CD4-positive, alpha-beta T cell treated with Interleukin-15 for 1 hour (primary cell): ENCODE data around the gene GPATCH1.
A peak's percentile ranks its signal among the peaks of the same experiment; 100 is the strongest.

Source experiments
- DNase-seq: peaks from one replicate; pipeline ENCODE4 v3.0.0-alpha.2; 2020

Gene GPATCH1

GRCh38 chr19:33064458-33064791 lies 16.6 kb upstream of the GPATCH1 start:
- DNase-seq = peak; percentile 33

GRCh38 chr19:33064792-33065550 lies 16.0 kb upstream of the GPATCH1 start, which contains the start of gene RHPN2:
Gene RHPN2 (minus strand): TSS chr19:33064888. CDS start chr19:33064852, 36 bp downstream.
- DNase-seq = peak; percentile 38

GRCh38 chr19:33066543-33066942 lies 14.4 kb upstream of the GPATCH1 start:
- no peak for DNase-seq

- no peak for DNase-seq
Measured at GRCh38 chr19:33067121-33067520, 13.9 kb upstream of the GPATCH1 start.

GRCh38 chr19:33071887-33072286 lies 9.1 kb upstream of the GPATCH1 start:
- no peak for DNase-seq

GRCh38 chr19:33075519-33075918 lies 5.5 kb upstream of the GPATCH1 start:
- DNase-seq = no peak

- no peak for DNase-seq
Measured at GRCh38 chr19:33085570-33086128, 4.7 kb downstream of the GPATCH1 start.

GRCh38 chr19:33086955-33087354 lies 6.0 kb downstream of the GPATCH1 start:
- no peak for DNase-seq

- no peak for DNase-seq
Measured at GRCh38 chr19:33089010-33089409, 8.0 kb downstream of the GPATCH1 start.

GRCh38 chr19:33090179-33090578 lies 9.2 kb downstream of the GPATCH1 start:
- DNase-seq = no peak

GRCh38 chr19:33093420-33094210 lies 12.6 kb downstream of the GPATCH1 start:
- no peak for DNase-seq

- DNase-seq = no peak
Measured at GRCh38 chr19:33094436-33095067, 13.6 kb downstream of the GPATCH1 start.

GRCh38 chr19:33096005-33096404 lies 15.0 kb downstream of the GPATCH1 start:
- DNase-seq = no peak

- DNase-seq = no peak
Measured at GRCh38 chr19:33098055-33098534, 17.1 kb downstream of the GPATCH1 start.

- DNase-seq = no peak
Measured at GRCh38 chr19:33100894-33101644, 20.1 kb downstream of the GPATCH1 start.

GRCh38 chr19:33102893-33103292 lies 21.9 kb downstream of the GPATCH1 start:
- DNase-seq = no peak

GRCh38 chr19:33108161-33108560 lies 27.2 kb downstream of the GPATCH1 start:
- DNase-seq = no peak

GRCh38 chr19:33110137-33110910 lies 29.3 kb downstream of the GPATCH1 start:
- DNase-seq = no peak

GRCh38 chr19:33111587-33111986 lies 30.6 kb downstream of the GPATCH1 start:
- no peak for DNase-seq

- no peak for DNase-seq
Measured at GRCh38 chr19:33114312-33114711, 33.3 kb downstream of the GPATCH1 start.

- no peak for DNase-seq
Measured at GRCh38 chr19:33117501-33117900, 36.5 kb downstream of the GPATCH1 start.

- DNase-seq = no peak
Measured at GRCh38 chr19:33118643-33119042, 37.7 kb downstream of the GPATCH1 start.
